Measurements from ENCODE around the gene LRIT1.

Gene LRIT1

DNA sequence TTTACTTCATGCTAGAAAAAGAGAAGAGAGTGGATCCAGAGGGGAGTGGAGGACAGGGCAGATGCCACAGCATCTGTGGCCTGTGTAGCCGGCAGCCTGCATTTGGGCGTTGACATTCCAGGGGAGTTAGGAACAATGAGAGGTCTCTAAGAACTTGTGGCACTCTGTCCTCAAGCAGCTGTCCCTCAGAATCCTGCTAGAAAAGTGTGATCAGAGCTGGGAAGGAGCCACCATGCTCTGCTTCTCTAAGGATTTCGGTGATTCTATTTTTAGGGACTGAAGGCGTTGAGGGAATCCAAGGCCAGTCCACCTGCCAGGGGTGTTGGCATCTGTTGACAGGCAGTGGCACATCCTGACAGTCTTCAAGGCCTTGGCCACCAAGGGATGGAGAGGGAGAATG, 23.6 kb downstream of the LRIT1 start:
- TF ChIP-seq POLR2AphosphoS5 (IDR thresholded peaks at IDR 0.05; ENCODE audit: low read depth, low read length) (no peak), SIN3A (IDR thresholded peaks at IDR 0.05; ENCODE audit: borderline replicate concordance, insufficient read depth, low read length) (no peak), FOXP2 (optimal IDR thresholded peaks at IDR 0.05; ENCODE audit: borderline replicate concordance, extremely low read depth, extremely low read length, insufficient read depth) (no peak), TAF1 (IDR thresholded peaks at IDR 0.05; ENCODE audit: borderline replicate concordance, insufficient read depth, low read length) (no peak)
- TF ChIP-seq, protein P1, sequence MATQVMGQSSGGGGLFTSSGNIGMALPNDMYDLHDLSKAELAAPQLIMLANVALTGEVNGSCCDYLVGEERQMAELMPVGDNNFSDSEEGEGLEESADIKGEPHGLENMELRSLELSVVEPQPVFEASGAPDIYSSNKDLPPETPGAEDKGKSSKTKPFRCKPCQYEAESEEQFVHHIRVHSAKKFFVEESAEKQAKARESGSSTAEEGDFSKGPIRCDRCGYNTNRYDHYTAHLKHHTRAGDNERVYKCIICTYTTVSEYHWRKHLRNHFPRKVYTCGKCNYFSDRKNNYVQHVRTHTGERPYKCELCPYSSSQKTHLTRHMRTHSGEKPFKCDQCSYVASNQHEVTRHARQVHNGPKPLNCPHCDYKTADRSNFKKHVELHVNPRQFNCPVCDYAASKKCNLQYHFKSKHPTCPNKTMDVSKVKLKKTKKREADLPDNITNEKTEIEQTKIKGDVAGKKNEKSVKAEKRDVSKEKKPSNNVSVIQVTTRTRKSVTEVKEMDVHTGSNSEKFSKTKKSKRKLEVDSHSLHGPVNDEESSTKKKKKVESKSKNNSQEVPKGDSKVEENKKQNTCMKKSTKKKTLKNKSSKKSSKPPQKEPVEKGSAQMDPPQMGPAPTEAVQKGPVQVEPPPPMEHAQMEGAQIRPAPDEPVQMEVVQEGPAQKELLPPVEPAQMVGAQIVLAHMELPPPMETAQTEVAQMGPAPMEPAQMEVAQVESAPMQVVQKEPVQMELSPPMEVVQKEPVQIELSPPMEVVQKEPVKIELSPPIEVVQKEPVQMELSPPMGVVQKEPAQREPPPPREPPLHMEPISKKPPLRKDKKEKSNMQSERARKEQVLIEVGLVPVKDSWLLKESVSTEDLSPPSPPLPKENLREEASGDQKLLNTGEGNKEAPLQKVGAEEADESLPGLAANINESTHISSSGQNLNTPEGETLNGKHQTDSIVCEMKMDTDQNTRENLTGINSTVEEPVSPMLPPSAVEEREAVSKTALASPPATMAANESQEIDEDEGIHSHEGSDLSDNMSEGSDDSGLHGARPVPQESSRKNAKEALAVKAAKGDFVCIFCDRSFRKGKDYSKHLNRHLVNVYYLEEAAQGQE (IDR thresholded peaks at IDR 0.05; ENCODE audit: insufficient read depth in 1 of 2, low read depth in 2 of 2, low read length in 2 of 2) = no peak

DNA sequence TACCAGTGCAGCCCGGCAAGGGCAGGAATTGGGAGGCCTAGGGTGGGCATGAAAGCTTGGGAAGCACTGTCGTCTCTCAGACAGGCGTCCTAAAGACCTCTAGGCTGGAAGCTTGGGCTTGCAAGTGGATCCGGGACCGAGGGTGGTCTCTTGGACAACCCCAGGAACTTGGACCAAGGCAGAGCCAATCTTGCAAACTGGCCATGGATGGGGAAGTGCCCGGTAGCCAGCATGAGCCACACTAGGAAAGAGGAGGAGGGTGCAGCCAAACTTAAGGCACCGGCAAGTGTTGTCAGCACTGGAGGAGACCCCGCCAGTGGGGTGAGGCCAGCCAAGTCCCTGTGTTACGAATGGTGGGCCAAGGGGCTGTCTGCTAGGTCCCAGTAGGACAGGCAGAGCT, 24.5 kb downstream of the LRIT1 start:
- TF ChIP-seq POLR2AphosphoS5 (IDR thresholded peaks at IDR 0.05; ENCODE audit: low read depth, low read length) (no peak), TAF1 (IDR thresholded peaks at IDR 0.05; ENCODE audit: borderline replicate concordance, insufficient read depth, low read length) (no peak), FOXP2 (optimal IDR thresholded peaks at IDR 0.05; ENCODE audit: borderline replicate concordance, extremely low read depth, extremely low read length, insufficient read depth) (no peak), SIN3A (IDR thresholded peaks at IDR 0.05; ENCODE audit: borderline replicate concordance, insufficient read depth, low read length) (no peak)
- TF ChIP-seq, protein P1 (IDR thresholded peaks at IDR 0.05; ENCODE audit: insufficient read depth in 1 of 2, low read depth in 2 of 2, low read length in 2 of 2) = no peak

DNA sequence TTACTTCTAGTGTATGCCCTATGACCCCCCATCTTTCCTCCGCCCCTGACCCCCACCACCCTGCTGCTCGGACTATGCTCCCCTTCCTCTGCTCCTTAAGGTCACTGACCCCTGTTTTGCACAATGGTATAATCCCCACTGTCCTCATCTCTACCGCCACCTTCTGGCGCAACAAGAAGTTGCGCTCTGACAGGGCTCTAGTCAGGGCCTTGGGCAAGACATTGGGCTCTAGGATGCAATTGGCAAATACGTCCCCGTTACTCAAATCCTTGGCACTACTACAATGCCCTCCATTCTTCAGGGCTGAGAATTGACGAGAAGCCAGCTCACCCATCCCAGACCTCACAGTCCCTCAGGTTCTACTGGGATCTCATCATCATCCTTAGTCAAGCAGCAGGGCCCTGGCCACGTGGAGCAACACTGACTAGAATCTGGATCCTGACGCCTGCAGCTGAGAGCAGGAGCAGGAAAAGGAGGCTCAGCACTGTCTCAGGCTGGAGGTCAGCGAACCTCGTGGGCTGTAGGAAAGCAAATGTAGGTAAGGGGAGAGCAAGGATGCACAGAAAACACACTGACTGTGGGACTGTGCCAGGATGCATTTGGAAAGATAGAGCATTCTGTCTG, 26.6 kb downstream of the LRIT1 start:
- TF ChIP-seq POLR2AphosphoS5 (IDR thresholded peaks at IDR 0.05; ENCODE audit: low read depth, low read length) (no peak), FOXP2 (optimal IDR thresholded peaks at IDR 0.05; ENCODE audit: borderline replicate concordance, extremely low read depth, extremely low read length, insufficient read depth) (no peak), TAF1 (IDR thresholded peaks at IDR 0.05; ENCODE audit: borderline replicate concordance, insufficient read depth, low read length) (no peak), SIN3A (IDR thresholded peaks at IDR 0.05; ENCODE audit: borderline replicate concordance, insufficient read depth, low read length) (no peak)
- TF ChIP-seq, protein P1 (IDR thresholded peaks at IDR 0.05; ENCODE audit: insufficient read depth in 1 of 2, low read depth in 2 of 2, low read length in 2 of 2) = no peak

GRCh38 chr10:84214046-84214572, 27.2 kb downstream of the LRIT1 start:
- no peak for TF ChIP-seq SIN3A (IDR thresholded peaks at IDR 0.05; ENCODE audit: borderline replicate concordance, insufficient read depth, low read length)
- no peak for TF ChIP-seq FOXP2 (optimal IDR thresholded peaks at IDR 0.05; ENCODE audit: borderline replicate concordance, extremely low read depth, extremely low read length, insufficient read depth)
- no peak for TF ChIP-seq POLR2AphosphoS5 (IDR thresholded peaks at IDR 0.05; ENCODE audit: low read depth, low read length)

DNA sequence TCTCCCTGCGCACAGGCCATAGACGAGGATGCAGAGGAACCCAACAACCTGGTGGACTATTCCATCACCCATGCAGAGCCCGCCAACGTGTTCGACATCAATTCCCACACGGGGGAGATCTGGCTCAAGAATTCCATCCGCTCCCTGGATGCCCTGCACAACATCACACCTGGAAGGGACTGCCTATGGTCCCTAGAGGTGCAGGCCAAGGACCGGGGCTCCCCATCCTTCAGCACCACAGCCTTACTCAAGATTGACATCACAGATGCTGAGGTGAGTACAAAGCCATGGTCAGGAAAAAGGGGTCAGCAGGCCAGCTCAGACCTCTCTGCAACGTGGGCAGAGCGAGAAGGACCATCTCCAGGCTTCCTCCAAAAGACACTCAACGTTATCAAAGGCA, 28.3 kb downstream of the LRIT1 start:
- no peak for TF ChIP-seq TAF1 (IDR thresholded peaks at IDR 0.05; ENCODE audit: borderline replicate concordance, insufficient read depth, low read length)
- TF ChIP-seq, protein P1 (IDR thresholded peaks at IDR 0.05; ENCODE audit: insufficient read depth in 1 of 2, low read depth in 2 of 2, low read length in 2 of 2) = no peak
- TF ChIP-seq FOXP2 (optimal IDR thresholded peaks at IDR 0.05; ENCODE audit: borderline replicate concordance, extremely low read depth, extremely low read length, insufficient read depth) = no peak
- TF ChIP-seq SIN3A (IDR thresholded peaks at IDR 0.05; ENCODE audit: borderline replicate concordance, insufficient read depth, low read length) = no peak
- TF ChIP-seq POLR2AphosphoS5 (IDR thresholded peaks at IDR 0.05; ENCODE audit: low read depth, low read length) = no peak

All from PFSK-1 (cell line).